Skeletal muscle satellite cell (primary cell): Measurements from ENCODE around the gene VKORC1L1.
"Not testable (repeated sequence)": the region's sequence is repeated elsewhere in the genome, so short reads cannot be mapped to it uniquely, and the experiment has no call there.

Source experiments
- H3K27me3 ChIP-seq: 2 replicates; pipeline ENCODE4 v1.7.0; 2013; ENCODE audit warnings: low read length; ENCODE audit not compliant: control insufficient read depth, insufficient read depth
- H3K36me3 ChIP-seq: 2 replicates; pipeline ENCODE4 v1.7.0; 2013; ENCODE audit warnings: mild to moderate bottlenecking, control low read depth, low read length; ENCODE audit not compliant: insufficient read depth
- H3K4me1 ChIP-seq: 2 replicates; pipeline ENCODE4 v1.7.0; 2013; ENCODE audit warnings: low read length; ENCODE audit not compliant: control insufficient read depth, insufficient read depth
- H3K4me2 ChIP-seq: 2 replicates; pipeline ENCODE4 v1.7.0; 2013; ENCODE audit warnings: mild to moderate bottlenecking, low read length
- H3K4me3 ChIP-seq: 2 replicates; pipeline ENCODE4 v1.7.0; 2013; ENCODE audit warnings: low read length
- H3K9ac ChIP-seq: 2 replicates; pipeline ENCODE4 v1.7.0; 2013; ENCODE audit warnings: mild to moderate bottlenecking, low read depth, low read length, moderate library complexity
- H3K9me3 ChIP-seq: replicated peaks from 2 replicates; pipeline ENCODE4 v1.7.0; 2013; ENCODE audit warnings: mild to moderate bottlenecking, control low read depth, low read length

Gene VKORC1L1

GRCh38 chr7:65983965-65984658 is 111.2 kb downstream of the VKORC1L1 start:
- Histone ChIP-seq H3K9ac (no peak overlapping the region), H3K4me3 (no peak overlapping the region), H3K36me3 (peaks cover 7% of the 10 kb centered on the region), H3K9me3 (no peaks in the 10 kb centered on the region), H3K4me2 (no peak overlapping the region), H3K27me3 (no peaks in the 10 kb centered on the region), H3K4me1 (peaks cover 17% of the 10 kb centered on the region)

DNA sequence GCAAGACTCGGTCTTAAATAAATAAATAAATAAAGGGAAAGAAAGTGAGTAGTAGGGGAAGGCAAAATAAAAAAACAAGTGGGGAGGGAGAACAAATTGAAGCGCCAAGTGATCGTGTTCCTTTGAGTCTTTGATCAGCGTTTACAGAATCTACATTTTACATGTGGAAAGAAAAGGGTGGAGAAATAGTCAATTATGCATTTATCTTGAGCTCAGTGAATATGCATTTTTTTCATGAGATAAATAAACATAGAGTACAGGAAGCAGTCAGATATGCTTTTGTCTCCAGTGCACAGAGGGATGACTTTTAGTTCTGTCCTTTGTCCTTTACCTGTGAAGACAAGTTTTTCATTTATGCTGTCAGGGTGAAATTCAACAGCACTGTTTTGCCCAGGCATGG is 115.2 kb downstream of the VKORC1L1 start:
- H3K9me3 ChIP-seq, result no peaks in the 10 kb centered on the region
- peaks cover 3% of the 10 kb centered on the region for H3K27me3 ChIP-seq
- no peak overlapping the region for H3K9ac ChIP-seq
- no peak overlapping the region for H3K4me3 ChIP-seq
- H3K36me3 ChIP-seq, result no peaks in the 10 kb centered on the region
- no peak overlapping the region for H3K4me2 ChIP-seq
- peaks cover 4% of the 10 kb centered on the region for H3K4me1 ChIP-seq

DNA sequence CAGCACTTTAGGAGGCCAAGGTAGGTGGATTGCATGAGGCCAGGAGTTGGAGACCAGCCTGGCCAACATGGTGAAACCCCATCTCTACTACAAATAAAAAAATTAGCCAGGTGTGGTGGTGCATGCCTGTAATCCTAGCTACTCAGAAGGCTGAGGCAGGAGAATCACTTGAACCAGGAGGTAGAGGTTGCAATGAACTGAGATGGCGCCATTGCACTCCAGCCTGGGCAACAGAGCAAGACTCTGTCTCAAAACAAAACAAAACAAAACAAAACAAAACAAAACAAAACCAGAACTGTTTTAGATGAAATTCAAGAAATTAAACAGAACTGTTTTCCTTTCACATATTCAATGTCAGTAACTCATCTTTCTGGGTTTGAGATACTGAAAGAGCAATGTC is 115.6 kb downstream of the VKORC1L1 start:
- not testable (repeated sequence) for H3K9me3 ChIP-seq, H3K4me3 ChIP-seq, H3K36me3 ChIP-seq, H3K4me2 ChIP-seq, H3K27me3 ChIP-seq, H3K9ac ChIP-seq, H3K4me1 ChIP-seq

DNA sequence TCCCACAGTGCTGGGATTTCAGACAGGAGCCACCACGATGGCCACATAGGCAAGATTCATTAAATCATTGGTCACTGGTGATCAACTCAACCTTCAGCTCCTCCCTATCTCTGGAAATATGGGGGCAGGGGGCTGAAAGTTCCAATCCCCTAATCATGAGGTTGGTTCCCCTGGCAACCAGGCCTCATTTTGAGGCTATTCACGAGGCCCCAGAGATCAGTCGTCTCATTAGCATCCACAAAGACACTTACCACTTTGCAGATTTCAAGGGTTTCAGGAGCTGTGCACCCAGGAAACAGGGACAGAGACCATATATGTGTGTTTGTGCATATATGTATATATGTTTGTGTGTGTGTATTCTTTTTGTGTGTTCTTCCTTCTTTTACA is 116.8 kb downstream of the VKORC1L1 start:
- Histone ChIP-seq H3K9me3 (no peaks in the 10 kb centered on the region), H3K4me1 (no peaks in the 10 kb centered on the region), H3K27me3 (peaks cover 3% of the 10 kb centered on the region), H3K9ac (no peak overlapping the region), H3K4me2 (no peak overlapping the region), H3K36me3 (no peaks in the 10 kb centered on the region), H3K4me3 (no peak overlapping the region)

DNA sequence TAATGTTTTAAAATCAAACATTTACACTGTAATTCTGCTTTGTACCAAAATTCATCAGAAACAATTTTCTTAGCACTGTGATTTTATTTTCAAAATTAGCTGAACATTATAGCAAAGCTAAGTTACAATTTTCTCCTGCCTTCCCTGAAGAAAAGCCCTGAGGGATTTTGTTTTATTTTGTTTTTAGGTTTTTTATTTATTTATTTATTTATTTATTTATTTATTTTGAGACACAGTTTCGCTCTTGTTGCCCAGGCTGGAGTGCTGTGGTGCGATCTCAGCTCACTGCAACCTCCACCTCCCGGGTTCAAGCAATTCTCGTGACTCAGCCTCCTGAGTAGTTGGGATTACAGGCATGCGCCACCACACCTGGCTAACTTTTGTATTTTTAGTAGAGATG is 119.0 kb downstream of the VKORC1L1 start:
- not testable (repeated sequence) for H3K9ac ChIP-seq, H3K4me2 ChIP-seq, H3K27me3 ChIP-seq, H3K9me3 ChIP-seq, H3K4me3 ChIP-seq, H3K36me3 ChIP-seq, H3K4me1 ChIP-seq

DNA sequence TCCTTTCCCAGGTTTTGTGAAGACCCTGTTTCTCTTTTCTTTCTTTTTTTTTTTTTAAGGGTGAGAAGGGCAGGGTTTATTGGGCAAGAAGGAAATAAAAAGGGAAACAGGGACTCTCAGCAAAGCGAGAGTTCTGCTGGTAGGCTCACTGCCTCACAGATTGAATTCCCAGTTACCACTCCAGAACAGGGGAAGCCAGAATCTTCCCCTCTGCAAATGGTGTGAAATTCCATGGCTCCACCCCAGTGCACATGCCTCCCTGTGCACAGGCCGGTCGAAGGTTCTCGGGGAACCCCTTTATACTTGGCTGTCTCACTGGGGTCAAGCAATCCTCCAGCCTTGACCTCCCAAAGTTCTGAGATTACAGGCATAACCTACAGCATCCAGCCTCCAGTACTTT is 119.7 kb downstream of the VKORC1L1 start:
- Histone ChIP-seq H3K4me3 (no peak overlapping the region), H3K4me2 (no peak overlapping the region), H3K9ac (no peak overlapping the region), H3K4me1 (no peaks in the 10 kb centered on the region), H3K9me3 (no peaks in the 10 kb centered on the region), H3K36me3 (no peaks in the 10 kb centered on the region), H3K27me3 (peaks cover 3% of the 10 kb centered on the region)

DNA sequence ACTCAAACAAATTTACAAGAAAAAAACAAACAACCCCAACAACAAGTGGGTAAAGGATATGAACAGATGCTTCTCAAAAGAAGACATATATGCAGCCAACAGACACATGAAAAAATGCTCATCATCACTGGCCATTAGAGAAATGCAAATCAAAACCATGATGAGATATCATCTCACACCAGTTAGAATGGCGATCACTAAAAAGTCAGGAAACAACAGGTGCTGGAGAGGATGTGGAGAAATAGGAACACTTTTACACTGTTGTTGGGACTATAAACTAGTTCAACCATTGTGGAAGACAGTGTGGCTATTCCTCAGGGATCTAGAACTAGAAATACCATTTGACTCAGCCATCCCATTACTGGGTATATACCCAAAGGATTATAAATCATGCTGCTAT is 122.1 kb downstream of the VKORC1L1 start:
- H3K36me3 ChIP-seq, H3K9ac ChIP-seq, H3K4me1 ChIP-seq, H3K9me3 ChIP-seq, H3K4me3 ChIP-seq, H3K4me2 ChIP-seq, H3K27me3 ChIP-seq: not testable (repeated sequence)

DNA sequence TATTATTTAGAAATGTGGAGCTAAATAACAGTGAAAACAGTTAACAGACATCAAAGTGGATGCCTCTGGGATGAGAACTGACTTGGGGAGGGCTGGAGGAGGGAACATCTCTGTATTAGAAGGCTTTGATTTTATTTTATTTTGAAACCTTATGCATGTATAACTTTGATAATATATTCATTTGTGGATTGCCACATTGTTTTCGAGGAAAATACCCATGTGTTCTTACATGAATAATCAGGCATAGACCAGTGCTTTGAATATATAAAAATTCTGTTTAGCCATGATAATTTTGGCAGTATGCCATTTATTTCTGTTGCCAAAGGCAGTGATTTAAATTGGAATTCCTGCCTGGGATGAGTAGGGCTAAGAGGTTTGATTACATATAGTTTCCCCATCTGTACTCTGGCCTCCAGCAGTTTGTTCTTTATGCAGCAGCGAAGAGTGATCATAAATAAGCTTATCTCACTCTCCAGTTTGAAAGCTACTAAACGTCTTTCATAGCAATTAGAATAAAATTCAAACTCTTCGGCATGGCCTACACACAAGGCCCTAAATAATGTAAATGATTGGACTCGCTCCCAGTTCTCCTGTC is 128.0 kb downstream of the VKORC1L1 start:
- H3K36me3 ChIP-seq, H3K27me3 ChIP-seq, H3K4me3 ChIP-seq, H3K4me1 ChIP-seq, H3K9ac ChIP-seq, H3K4me2 ChIP-seq, H3K9me3 ChIP-seq: not testable (repeated sequence)

DNA sequence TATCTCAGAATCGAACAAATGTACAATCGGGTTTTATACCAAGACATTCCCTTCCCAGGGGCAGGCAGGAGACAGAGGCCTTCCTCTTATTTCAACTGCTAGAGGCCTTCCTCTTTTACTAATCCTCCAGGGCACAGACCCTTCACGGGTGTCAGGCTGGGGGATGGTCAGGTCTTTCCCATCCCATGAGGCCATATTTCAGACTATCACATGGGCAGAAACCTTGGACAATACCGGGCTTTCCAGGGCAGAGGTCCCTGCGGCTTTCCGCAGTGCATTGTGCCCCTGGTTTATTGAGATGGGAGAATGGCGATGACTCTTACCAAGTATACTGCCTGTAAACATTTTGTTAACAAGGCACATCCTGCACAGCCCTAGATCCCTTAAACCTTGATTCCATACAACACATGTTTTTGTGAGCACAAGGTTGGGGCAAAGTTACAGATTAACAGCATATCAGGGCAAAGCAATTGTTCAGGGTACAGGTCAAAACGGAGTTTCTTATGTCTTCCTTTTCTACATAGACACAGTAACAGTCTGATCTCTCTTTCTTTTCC is 132.3 kb downstream of the VKORC1L1 start:
- H3K4me2 ChIP-seq, H3K9me3 ChIP-seq, H3K9ac ChIP-seq, H3K27me3 ChIP-seq, H3K4me1 ChIP-seq, H3K36me3 ChIP-seq, H3K4me3 ChIP-seq: not testable (repeated sequence)

DNA sequence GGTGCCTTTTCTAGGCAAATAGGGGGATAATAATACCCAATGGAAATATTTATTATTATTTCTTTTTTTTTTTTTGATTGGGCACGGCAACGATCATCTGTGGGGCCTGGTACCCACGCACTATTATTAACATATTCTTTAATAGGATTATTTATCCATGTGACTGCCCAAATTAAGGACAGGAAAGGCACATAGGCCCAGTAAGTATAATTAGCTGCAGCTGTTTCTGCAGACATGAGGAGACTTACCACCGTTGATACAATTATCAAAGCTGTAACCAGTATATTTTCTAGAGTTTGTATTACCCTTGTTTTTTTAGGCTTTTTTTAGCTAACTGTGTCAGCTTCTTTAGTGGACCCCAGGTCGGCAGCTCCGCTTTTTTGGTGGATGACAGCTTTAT is 134.4 kb downstream of the VKORC1L1 start:
- no peaks in the 10 kb centered on the region for H3K4me1 ChIP-seq
- H3K9ac ChIP-seq, result no peak overlapping the region
- H3K36me3 ChIP-seq, result no peaks in the 10 kb centered on the region
- H3K9me3 ChIP-seq, result no peaks in the 10 kb centered on the region
- H3K4me2 ChIP-seq, result no peak overlapping the region
- no peaks in the 10 kb centered on the region for H3K27me3 ChIP-seq
- no peak overlapping the region for H3K4me3 ChIP-seq
